ENCODE measurements around the gene LY6G6C. TPM values are rescaled to one million over a fixed set of nuclear protein-coding genes. Genes with fewer than 3 reads are reported as not detected.

Gene LY6G6C
- total RNA-seq, 1 donor from 2014 or later: not detected

GRCh38 chr6:31687860-31688693 is 33.5 kb downstream of the LY6G6C start:
- H3K27me3 ChIP-seq (ENCODE audit: control insufficient read depth, insufficient read depth, low read length): no peaks in the 10 kb centered on the region
- DNase-seq (ENCODE audit: low read depth): no peak
- TF ChIP-seq CTCF (IDR thresholded peaks at IDR 0.05; ENCODE audit: insufficient read depth, low read length, poor library complexity, severe bottlenecking): no peak
- H3K4me3 ChIP-seq (ENCODE audit: low read depth, low read length): no peak overlapping the region
- H3K36me3 ChIP-seq (ENCODE audit: control insufficient read depth, insufficient read depth, low read length): no peaks in the 10 kb centered on the region

GRCh38 chr6:31687321-31687720 is 34.2 kb downstream of the LY6G6C start:
- DNase-seq (ENCODE audit: low read depth): no peak
- TF ChIP-seq CTCF (IDR thresholded peaks at IDR 0.05; ENCODE audit: insufficient read depth, low read length, poor library complexity, severe bottlenecking): no peak
- no peaks in the 10 kb centered on the region for H3K36me3 ChIP-seq (ENCODE audit: control insufficient read depth, insufficient read depth, low read length)
- no peak overlapping the region for H3K4me3 ChIP-seq (ENCODE audit: low read depth, low read length)
- no peaks in the 10 kb centered on the region for H3K27me3 ChIP-seq (ENCODE audit: control insufficient read depth, insufficient read depth, low read length)

GRCh38 chr6:31686483-31686882 is 35.1 kb downstream of the LY6G6C start:
- Histone ChIP-seq H3K4me3 (ENCODE audit: low read depth, low read length) (no peak overlapping the region), H3K27me3 (ENCODE audit: control insufficient read depth, insufficient read depth, low read length) (no peaks in the 10 kb centered on the region), H3K36me3 (ENCODE audit: control insufficient read depth, insufficient read depth, low read length) (no peaks in the 10 kb centered on the region)
- DNase-seq (ENCODE audit: low read depth): no peak
- TF ChIP-seq CTCF (IDR thresholded peaks at IDR 0.05; ENCODE audit: insufficient read depth, low read length, poor library complexity, severe bottlenecking): no peak

GRCh38 chr6:31683591-31683990 is 38.0 kb downstream of the LY6G6C start:
- TF ChIP-seq CTCF (IDR thresholded peaks at IDR 0.05; ENCODE audit: insufficient read depth, low read length, poor library complexity, severe bottlenecking): no peak
- Histone ChIP-seq H3K27me3 (ENCODE audit: control insufficient read depth, insufficient read depth, low read length) (no peaks in the 10 kb centered on the region), H3K4me3 (ENCODE audit: low read depth, low read length) (no peak overlapping the region), H3K36me3 (ENCODE audit: control insufficient read depth, insufficient read depth, low read length) (no peaks in the 10 kb centered on the region)
- no peak for DNase-seq (ENCODE audit: low read depth)

GRCh38 chr6:31681135-31681671 is 40.3 kb downstream of the LY6G6C start:
- no peak for TF ChIP-seq CTCF (IDR thresholded peaks at IDR 0.05; ENCODE audit: insufficient read depth, low read length, poor library complexity, severe bottlenecking)
- Histone ChIP-seq H3K36me3 (ENCODE audit: control insufficient read depth, insufficient read depth, low read length) (no peaks in the 10 kb centered on the region), H3K27me3 (ENCODE audit: control insufficient read depth, insufficient read depth, low read length) (no peaks in the 10 kb centered on the region), H3K4me3 (ENCODE audit: low read depth, low read length) (peak overlapping the region; percentile 14)
- peak; percentile 26 for DNase-seq (ENCODE audit: low read depth)
